ENCODE results near the gene CA10.

CA10 gene

DNA sequence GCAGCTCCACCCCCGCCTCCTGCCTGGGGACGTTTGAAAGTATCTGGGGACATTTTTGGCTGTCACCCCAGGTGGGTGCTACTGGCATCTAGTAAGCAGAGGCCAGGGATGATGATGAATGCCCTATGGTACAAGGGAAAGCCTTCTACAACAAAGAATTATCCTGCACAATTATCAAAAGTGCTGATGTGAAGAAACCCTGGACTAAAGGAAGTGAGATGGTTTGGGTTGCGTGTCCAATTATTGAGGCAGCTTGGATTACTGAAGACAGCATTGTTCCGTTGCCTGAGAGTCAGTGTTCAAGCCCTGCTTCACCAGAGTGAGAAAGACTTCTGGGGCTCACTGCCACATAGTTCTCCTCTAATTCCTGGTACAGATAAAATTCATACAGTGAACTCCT is 343.4 kb downstream of the CA10 start:
- H2AFZ ChIP-seq = no peak overlapping the region
- no peaks in the 10 kb centered on the region for H3K9me3 ChIP-seq (ENCODE audit: control insufficient read depth, low read length)
- H3K27me3 ChIP-seq (ENCODE audit: control insufficient read depth, insufficient read depth, low read length) = no peaks in the 10 kb centered on the region
- no peak overlapping the region for H3K9ac ChIP-seq
- H3K36me3 ChIP-seq (ENCODE audit: control insufficient read depth, insufficient read depth, low read length) = no peaks in the 10 kb centered on the region
- H3K4me1 ChIP-seq = no peaks in the 10 kb centered on the region
- H3K79me2 ChIP-seq = no peaks in the 10 kb centered on the region
- TF ChIP-seq, protein P1, sequence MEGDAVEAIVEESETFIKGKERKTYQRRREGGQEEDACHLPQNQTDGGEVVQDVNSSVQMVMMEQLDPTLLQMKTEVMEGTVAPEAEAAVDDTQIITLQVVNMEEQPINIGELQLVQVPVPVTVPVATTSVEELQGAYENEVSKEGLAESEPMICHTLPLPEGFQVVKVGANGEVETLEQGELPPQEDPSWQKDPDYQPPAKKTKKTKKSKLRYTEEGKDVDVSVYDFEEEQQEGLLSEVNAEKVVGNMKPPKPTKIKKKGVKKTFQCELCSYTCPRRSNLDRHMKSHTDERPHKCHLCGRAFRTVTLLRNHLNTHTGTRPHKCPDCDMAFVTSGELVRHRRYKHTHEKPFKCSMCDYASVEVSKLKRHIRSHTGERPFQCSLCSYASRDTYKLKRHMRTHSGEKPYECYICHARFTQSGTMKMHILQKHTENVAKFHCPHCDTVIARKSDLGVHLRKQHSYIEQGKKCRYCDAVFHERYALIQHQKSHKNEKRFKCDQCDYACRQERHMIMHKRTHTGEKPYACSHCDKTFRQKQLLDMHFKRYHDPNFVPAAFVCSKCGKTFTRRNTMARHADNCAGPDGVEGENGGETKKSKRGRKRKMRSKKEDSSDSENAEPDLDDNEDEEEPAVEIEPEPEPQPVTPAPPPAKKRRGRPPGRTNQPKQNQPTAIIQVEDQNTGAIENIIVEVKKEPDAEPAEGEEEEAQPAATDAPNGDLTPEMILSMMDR (IDR thresholded peaks at IDR 0.05) = no peak
- H3K4me2 ChIP-seq (ENCODE audit: low read length) = no peak overlapping the region
- no peak overlapping the region for H3K4me3 ChIP-seq (ENCODE audit: low read depth, low read length)
- no peak overlapping the region for H3K27ac ChIP-seq

DNA sequence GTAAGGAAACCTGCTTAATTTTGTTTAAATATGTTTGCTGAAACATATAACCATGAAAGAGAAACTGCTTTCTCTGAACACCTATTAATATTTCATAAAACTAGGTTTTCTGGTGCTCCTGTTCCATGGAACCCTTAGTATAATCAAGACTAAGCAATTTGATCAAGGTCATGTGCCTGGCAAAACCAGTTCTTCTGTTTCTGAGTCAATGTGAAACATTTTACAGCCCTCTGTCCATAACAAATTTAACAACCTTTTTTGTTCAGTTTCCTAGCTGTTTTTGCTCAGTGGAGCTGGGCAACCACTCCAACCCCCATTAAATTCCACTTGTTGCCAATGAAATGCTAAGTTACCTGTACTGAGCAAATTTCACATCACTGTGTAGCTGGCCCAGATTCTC is 344.0 kb downstream of the CA10 start:
- Histone ChIP-seq H3K9me3 (ENCODE audit: control insufficient read depth, low read length) (no peaks in the 10 kb centered on the region), H3K27me3 (ENCODE audit: control insufficient read depth, insufficient read depth, low read length) (no peaks in the 10 kb centered on the region), H3K9ac (no peak overlapping the region), H3K27ac (no peak overlapping the region), H3K4me3 (ENCODE audit: low read depth, low read length) (no peak overlapping the region), H2AFZ (no peak overlapping the region), H3K36me3 (ENCODE audit: control insufficient read depth, insufficient read depth, low read length) (no peaks in the 10 kb centered on the region), H3K79me2 (no peaks in the 10 kb centered on the region), H3K4me1 (no peaks in the 10 kb centered on the region), H3K4me2 (ENCODE audit: low read length) (no peak overlapping the region)
- TF ChIP-seq, protein P1 (IDR thresholded peaks at IDR 0.05) = no peak

DNA sequence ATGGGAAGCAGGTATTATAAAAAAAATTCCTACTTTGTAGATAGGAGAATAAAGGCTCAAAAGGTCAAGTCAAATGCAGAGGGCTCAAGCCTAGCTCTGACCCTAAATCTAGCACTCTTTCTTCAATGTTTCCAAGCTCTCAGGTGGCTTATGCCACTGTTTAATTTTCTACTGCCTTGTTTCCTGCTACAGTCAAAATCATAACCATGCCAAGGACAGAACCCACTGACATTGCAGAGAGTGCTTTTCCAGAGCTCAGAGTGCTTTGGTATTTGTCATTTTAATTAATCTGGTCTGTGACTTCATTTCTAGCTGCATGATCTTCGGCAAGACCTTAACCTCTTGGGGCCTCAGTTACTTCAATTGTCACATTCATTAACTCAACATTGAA is 344.7 kb downstream of the CA10 start:
- no peaks in the 10 kb centered on the region for H3K9me3 ChIP-seq (ENCODE audit: control insufficient read depth, low read length)
- no peaks in the 10 kb centered on the region for H3K36me3 ChIP-seq (ENCODE audit: control insufficient read depth, insufficient read depth, low read length)
- H3K4me1 ChIP-seq = no peaks in the 10 kb centered on the region
- no peak overlapping the region for H3K4me3 ChIP-seq (ENCODE audit: low read depth, low read length)
- TF ChIP-seq, protein P1 (IDR thresholded peaks at IDR 0.05) = no peak
- H2AFZ ChIP-seq = no peak overlapping the region
- no peak overlapping the region for H3K4me2 ChIP-seq (ENCODE audit: low read length)
- H3K9ac ChIP-seq = no peak overlapping the region
- H3K27ac ChIP-seq = no peak overlapping the region
- no peaks in the 10 kb centered on the region for H3K79me2 ChIP-seq
- no peaks in the 10 kb centered on the region for H3K27me3 ChIP-seq (ENCODE audit: control insufficient read depth, insufficient read depth, low read length)

DNA sequence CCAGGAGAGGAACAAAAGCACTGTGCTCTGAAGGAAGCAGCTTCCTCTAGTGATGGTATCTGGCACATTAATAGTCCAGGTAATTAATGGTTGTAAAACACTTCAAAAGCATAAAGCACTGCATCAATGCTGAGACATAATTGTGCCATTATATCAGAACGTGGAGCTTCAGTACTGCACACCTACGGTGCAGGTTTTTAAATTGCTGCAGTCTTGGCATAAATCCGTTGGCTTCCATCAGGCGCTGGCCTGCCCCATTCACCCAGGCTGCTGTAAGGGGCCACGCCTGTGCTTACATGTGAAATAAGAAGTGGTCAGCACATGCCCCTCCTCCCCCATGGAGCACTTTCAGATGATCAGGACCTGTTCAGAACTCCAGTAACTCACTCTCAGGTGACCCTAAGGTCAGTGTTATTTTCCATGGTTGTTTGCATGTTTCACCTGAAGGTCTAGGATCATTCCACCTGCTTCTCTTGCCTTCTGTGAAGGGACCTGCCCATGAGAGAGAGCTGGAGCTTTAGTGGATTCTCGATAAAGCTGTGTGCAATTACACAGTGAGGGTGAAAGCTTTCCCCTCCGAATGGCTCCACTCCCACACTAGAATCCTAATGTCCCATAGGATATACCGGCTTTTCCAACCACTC is 345.3 kb downstream of the CA10 start:
- Histone ChIP-seq H3K4me1 (no peaks in the 10 kb centered on the region), H3K4me3 (ENCODE audit: low read depth, low read length) (no peak overlapping the region), H3K9ac (no peak overlapping the region), H3K9me3 (ENCODE audit: control insufficient read depth, low read length) (no peaks in the 10 kb centered on the region), H3K36me3 (ENCODE audit: control insufficient read depth, insufficient read depth, low read length) (no peaks in the 10 kb centered on the region), H3K4me2 (ENCODE audit: low read length) (no peak overlapping the region), H2AFZ (no peak overlapping the region), H3K27me3 (ENCODE audit: control insufficient read depth, insufficient read depth, low read length) (no peaks in the 10 kb centered on the region), H3K27ac (no peak overlapping the region), H3K79me2 (no peaks in the 10 kb centered on the region)
- TF ChIP-seq, protein P1 (IDR thresholded peaks at IDR 0.05) = no peak

DNA sequence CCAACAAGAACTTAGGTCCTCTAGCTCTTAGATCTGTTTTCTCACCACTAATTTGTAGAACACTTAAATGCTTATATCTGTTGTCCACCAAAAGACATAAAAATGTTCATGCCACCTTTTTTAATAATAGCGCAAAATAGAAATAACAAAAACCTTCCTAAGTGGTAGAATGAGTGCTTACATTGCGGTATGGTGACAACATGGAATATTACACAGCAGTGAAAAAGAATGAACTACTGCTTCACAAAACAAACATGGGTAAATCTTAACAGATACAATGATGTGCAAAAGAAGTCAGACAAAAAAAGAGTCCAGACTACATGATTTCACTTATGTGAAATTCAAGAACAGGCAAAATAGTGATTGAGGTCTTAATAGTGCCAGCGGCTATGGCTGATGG is 351.1 kb downstream of the CA10 start:
- H3K4me1 ChIP-seq = no peaks in the 10 kb centered on the region
- no peaks in the 10 kb centered on the region for H3K79me2 ChIP-seq
- H2AFZ ChIP-seq = no peak overlapping the region
- H3K9ac ChIP-seq = no peak overlapping the region
- H3K27me3 ChIP-seq (ENCODE audit: control insufficient read depth, insufficient read depth, low read length) = no peaks in the 10 kb centered on the region
- H3K9me3 ChIP-seq (ENCODE audit: control insufficient read depth, low read length) = no peaks in the 10 kb centered on the region
- TF ChIP-seq, protein P1 (IDR thresholded peaks at IDR 0.05) = no peak
- H3K27ac ChIP-seq = no peak overlapping the region
- no peaks in the 10 kb centered on the region for H3K36me3 ChIP-seq (ENCODE audit: control insufficient read depth, insufficient read depth, low read length)
- no peak overlapping the region for H3K4me2 ChIP-seq (ENCODE audit: low read length)
- no peak overlapping the region for H3K4me3 ChIP-seq (ENCODE audit: low read depth, low read length)

Measured in parathyroid adenoma (tissue), 2 donors.